Smooth muscle cell (in vitro differentiated cells): ENCODE data around the gene PSMB3. TPM values are rescaled to one million over a fixed set of nuclear protein-coding genes. Genes with fewer than 3 reads are reported as not detected.
A peak's percentile ranks its signal among the peaks of the same experiment; 100 is the strongest.

Experiments used
- DNase-seq: peaks from one replicate; lab custom pipeline; 2025; ENCODE audit not compliant: unreplicated experiment; lab: John Stamatoyannopoulos, UW
- H2AFZ ChIP-seq: fragments of 200-600 bp; sonication (generic); 2 replicates; pipeline ENCODE4 v1.6.0; 2016; ENCODE audit warnings: antibody characterized with exemption, low read depth, mild to moderate bottlenecking
- H3F3A ChIP-seq: fragments of 200-600 bp; sonication (generic); 2 replicates; pipeline ENCODE4 v1.6.0; 2017; ENCODE audit warnings: antibody characterized with exemption, low read depth
- H3K27ac ChIP-seq: fragments of 200-600 bp; sonication (generic); 2 replicates; pipeline ENCODE4 v1.5.1; 2016; ENCODE audit warnings: low read depth, mild to moderate bottlenecking
- H3K27me3 ChIP-seq: fragments of 200-600 bp; sonication (generic); 2 replicates; pipeline ENCODE4 v1.6.1; 2016; ENCODE audit warnings: low read depth, mild to moderate bottlenecking
- H3K36me3 ChIP-seq: fragments of 200-600 bp; sonication (generic); 2 replicates; pipeline ENCODE4 v1.5.1; 2016; ENCODE audit warnings: low read depth
- H3K4me1 ChIP-seq: fragments of 200-600 bp; sonication (generic); 2 replicates; pipeline ENCODE4 v1.5.1; 2016; ENCODE audit warnings: low read depth
- H3K4me2 ChIP-seq: fragments of 200-600 bp; sonication (generic); 2 replicates; pipeline ENCODE4 v1.6.0; 2016; ENCODE audit warnings: mild to moderate bottlenecking
- H3K4me3 ChIP-seq: fragments of 200-600 bp; sonication (generic); 2 replicates; pipeline ENCODE4 v1.5.1; 2016; ENCODE audit warnings: mild to moderate bottlenecking
- H3K79me2 ChIP-seq: fragments of 200-600 bp; sonication (generic); 2 replicates; pipeline ENCODE4 v1.6.0; 2016; ENCODE audit warnings: low read depth, mild to moderate bottlenecking
- H3K9ac ChIP-seq: fragments of 200-600 bp; sonication (generic); 2 replicates; pipeline ENCODE4 v1.6.0; 2016; ENCODE audit warnings: low read depth
- H3K9me3 ChIP-seq: fragments of 200-600 bp; sonication (generic); replicated peaks from 2 replicates; pipeline ENCODE4 v1.5.1; 2016; ENCODE audit warnings: low read depth
- H4K20me1 ChIP-seq: fragments of 200-600 bp; sonication (generic); 2 replicates; pipeline ENCODE4 v1.6.0; 2016; ENCODE audit warnings: low read depth
- WGBS: methylation state at CpG from one replicate; pipeline ENCODE4 v1.1.7; 2016; ENCODE audit warnings: low lambda C conversion rate; 5-methylcytosine and 5-hydroxymethylcytosine counted together
- polyA plus RNA-seq: library from polyadenylated mRNA; unstranded; fragments of >200 nt; fragmentation: Nextera tagmentation; extraction: Ambion mirVana; gene quantifications from 2 replicates; pipeline ENCODE4 v1.2.1, GENCODE V29; 2016
- total RNA-seq: library from RNA; depleted of rRNA; stranded (reverse); fragments of >200 nt; gene quantifications from 2 replicates; pipeline ENCODE4 v1.2.3, GENCODE V29; 2014
- TF ChIP-seq, protein P1 (sequence below): fragments of 200-600 bp; sonication (generic); IDR thresholded peaks from 2 replicates; pipeline ENCODE4 v1.5.1; 2017; ENCODE audit warnings: borderline replicate concordance, mild to moderate bottlenecking, antibody characterized with exemption; ENCODE audit not compliant: insufficient read depth, poor library complexity, severe bottlenecking

Gene PSMB3
- total and polyA plus RNA-seq, 2 experiments from 2014 or later: 312 to 358 TPM

DNA sequence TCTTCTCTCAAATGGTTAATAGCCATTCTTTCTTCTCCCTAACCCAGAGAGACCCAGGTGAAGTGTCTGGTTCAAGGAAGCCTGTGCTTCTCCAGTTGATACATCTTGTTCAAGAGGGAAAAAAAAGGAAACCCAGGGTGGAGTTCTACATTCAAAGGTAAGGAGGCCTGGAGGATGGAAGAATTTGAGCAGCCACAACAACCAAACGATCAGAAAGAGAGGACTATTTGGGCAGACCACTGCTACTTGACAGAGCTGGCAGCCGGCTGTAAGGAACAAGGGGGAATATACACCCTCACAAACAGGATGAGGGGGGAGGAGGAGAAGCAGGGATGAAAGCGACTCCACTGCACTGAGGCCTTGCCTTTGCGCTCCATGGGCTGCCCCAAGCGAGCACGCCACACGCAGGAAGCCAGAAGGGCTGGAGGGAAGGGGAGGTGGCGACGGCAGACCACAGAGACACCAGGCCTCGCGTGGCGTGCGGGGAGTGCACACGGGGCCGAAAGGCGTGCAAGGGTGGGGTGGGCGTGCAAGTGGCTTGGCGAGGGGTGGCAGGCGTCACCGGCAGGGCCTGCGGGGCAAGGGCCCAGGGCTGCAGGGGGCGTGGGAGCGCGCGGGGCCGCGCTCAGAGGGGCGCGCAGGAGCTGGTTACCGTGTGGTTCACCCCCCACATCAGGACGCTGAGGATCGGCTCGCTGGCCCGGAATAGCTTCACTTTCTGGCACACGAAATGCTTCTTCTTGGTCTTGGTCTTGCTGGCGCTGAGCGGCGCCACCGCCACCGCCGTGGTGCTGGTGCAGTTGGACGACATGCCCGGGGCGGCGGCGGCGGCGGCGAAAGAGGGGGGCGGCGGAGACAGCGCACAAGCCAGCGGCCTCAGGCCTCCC is 46.3 kb downstream of the PSMB3 start:
- H3K4me3 ChIP-seq: peak overlapping the region; percentile 92
- TF ChIP-seq, protein P1, sequence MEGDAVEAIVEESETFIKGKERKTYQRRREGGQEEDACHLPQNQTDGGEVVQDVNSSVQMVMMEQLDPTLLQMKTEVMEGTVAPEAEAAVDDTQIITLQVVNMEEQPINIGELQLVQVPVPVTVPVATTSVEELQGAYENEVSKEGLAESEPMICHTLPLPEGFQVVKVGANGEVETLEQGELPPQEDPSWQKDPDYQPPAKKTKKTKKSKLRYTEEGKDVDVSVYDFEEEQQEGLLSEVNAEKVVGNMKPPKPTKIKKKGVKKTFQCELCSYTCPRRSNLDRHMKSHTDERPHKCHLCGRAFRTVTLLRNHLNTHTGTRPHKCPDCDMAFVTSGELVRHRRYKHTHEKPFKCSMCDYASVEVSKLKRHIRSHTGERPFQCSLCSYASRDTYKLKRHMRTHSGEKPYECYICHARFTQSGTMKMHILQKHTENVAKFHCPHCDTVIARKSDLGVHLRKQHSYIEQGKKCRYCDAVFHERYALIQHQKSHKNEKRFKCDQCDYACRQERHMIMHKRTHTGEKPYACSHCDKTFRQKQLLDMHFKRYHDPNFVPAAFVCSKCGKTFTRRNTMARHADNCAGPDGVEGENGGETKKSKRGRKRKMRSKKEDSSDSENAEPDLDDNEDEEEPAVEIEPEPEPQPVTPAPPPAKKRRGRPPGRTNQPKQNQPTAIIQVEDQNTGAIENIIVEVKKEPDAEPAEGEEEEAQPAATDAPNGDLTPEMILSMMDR: no peak
- peaks cover 1% of the 10 kb centered on the region for H3K36me3 ChIP-seq
- H3K4me1 ChIP-seq: peaks cover 14% of the 10 kb centered on the region
- H3K27me3 ChIP-seq: no peaks in the 10 kb centered on the region
- H3K9me3 ChIP-seq: no peaks in the 10 kb centered on the region
- WGBS: under 1% methylated on average over 39 of the region's 53 CpGs
- H2AFZ ChIP-seq: no peak overlapping the region
- peak overlapping the region; percentile 100 for H3K9ac ChIP-seq
- no peak for DNase-seq
- H3F3A ChIP-seq: no peaks in the 10 kb centered on the region
- H3K79me2 ChIP-seq: peaks cover 51% of the 10 kb centered on the region
- H4K20me1 ChIP-seq: peaks cover 50% of the 10 kb centered on the region
- peak overlapping the region; percentile 94 for H3K4me2 ChIP-seq
- peak overlapping the region; percentile 99 for H3K27ac ChIP-seq

GRCh38 chr17:38799501-38800236 is 47.1 kb downstream of the PSMB3 start, which contains the start of gene PIP4K2B:
TSS of gene PIP4K2B (minus strand) at chr17:38799556. CDS start at chr17:38799424, 132 bp downstream.
- Histone ChIP-seq H4K20me1 (peaks cover 42% of the 10 kb centered on the region), H3K9me3 (no peaks in the 10 kb centered on the region), H3K27ac (peak within 1 kb of the TSS; percentile 99), H3K4me2 (peak within 1 kb of the TSS; percentile 94), H3K4me3 (peak within 1 kb of the TSS; percentile 92), H3K9ac (peak within 1 kb of the TSS; percentile 100), H2AFZ (no peak within 1 kb of the TSS), H3K36me3 (peaks cover 7% of the 10 kb centered on the region), H3K27me3 (no peaks in the 10 kb centered on the region), H3F3A (no peaks in the 10 kb centered on the region), H3K4me1 (peaks cover 14% of the 10 kb centered on the region), H3K79me2 (peaks cover 43% of the 10 kb centered on the region)
- DNase-seq: peak; percentile 92
- TF ChIP-seq, protein P1: no peak
- WGBS: 3% methylated on average over 6 of the region's 76 CpGs

DNA sequence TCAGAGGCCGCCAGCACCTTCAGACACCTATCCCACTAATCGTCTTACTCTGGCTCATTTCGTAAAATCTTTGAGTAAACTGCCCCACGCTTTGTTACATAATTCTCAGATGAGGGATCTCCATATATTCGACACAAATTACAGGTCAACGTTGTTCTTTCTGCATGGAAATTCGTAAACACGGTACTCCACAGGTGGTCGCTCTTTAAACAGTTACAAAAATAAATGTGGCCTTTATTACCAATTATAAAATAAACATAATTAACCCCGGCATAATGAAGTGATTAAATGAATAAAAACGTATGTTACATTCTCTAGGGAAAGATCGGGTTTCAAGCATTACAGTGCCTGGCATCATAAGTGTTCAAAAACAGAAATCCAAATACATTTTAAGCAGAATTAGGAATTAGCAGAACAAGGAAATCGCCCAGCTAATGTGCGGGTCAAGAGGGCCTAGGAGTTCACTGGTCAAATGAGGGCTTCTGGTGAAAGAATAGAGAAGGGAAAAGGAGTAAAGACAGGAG is 47.8 kb downstream of the PSMB3 start:
- peak overlapping the region; percentile 99 for H3K27ac ChIP-seq
- DNase-seq: no peak
- H3K79me2 ChIP-seq: peaks cover 39% of the 10 kb centered on the region
- H3K4me2 ChIP-seq: peak overlapping the region; percentile 94
- H2AFZ ChIP-seq: no peak overlapping the region
- no peak overlapping the region for H3K9ac ChIP-seq
- no peaks in the 10 kb centered on the region for H3K9me3 ChIP-seq
- H3K4me1 ChIP-seq: peaks cover 14% of the 10 kb centered on the region
- H3K27me3 ChIP-seq: no peaks in the 10 kb centered on the region
- peaks cover 38% of the 10 kb centered on the region for H4K20me1 ChIP-seq
- TF ChIP-seq, protein P1: no peak
- H3F3A ChIP-seq: no peaks in the 10 kb centered on the region
- 36% methylated on average over 14 of the region's 14 CpGs for WGBS
- H3K36me3 ChIP-seq: peaks cover 7% of the 10 kb centered on the region
- H3K4me3 ChIP-seq: peak overlapping the region; percentile 92
